HepG2 (cell line): ENCODE results near the gene M1AP. TPM values are rescaled to one million over a fixed set of nuclear protein-coding genes. Genes with fewer than 3 reads are reported as not detected.

Experiments
- DNMT1 ChIP-seq: sonication (generic); formaldehyde crosslinking; IDR thresholded peaks from 2 replicates; pipeline ENCODE4 v1.5.1; 2020; ENCODE audit warnings: mild to moderate bottlenecking, missing genetic modification reagents
- KDM5B ChIP-seq: sonication (generic); formaldehyde crosslinking; IDR thresholded peaks from 2 replicates; pipeline ENCODE4 v1.4.0; 2020; ENCODE audit warnings: missing genetic modification reagents, mild to moderate bottlenecking, borderline replicate concordance
- MTF1 ChIP-seq: sonication (generic); formaldehyde crosslinking; IDR thresholded peaks from 2 replicates; pipeline ENCODE4 v1.5.0; 2020; ENCODE audit warnings: missing genetic modification reagents
- RARA ChIP-seq: IDR thresholded peaks from 2 replicates; pipeline ENCODE4 v1.6.1; 2016; ENCODE audit warnings: missing genetic modification reagents, missing compliant biosample characterization
- RARG ChIP-seq: sonication (generic); formaldehyde crosslinking; IDR thresholded peaks from 2 replicates; pipeline ENCODE4 v1.4.0; 2020; ENCODE audit warnings: low read depth, mild to moderate bottlenecking, missing genetic modification reagents
- SATB2 ChIP-seq: sonication (generic); formaldehyde crosslinking; IDR thresholded peaks from 2 replicates; pipeline ENCODE4 v1.5.0; 2020; ENCODE audit warnings: missing genetic modification reagents
- ZFP62 ChIP-seq: sonication (generic); formaldehyde crosslinking; IDR thresholded peaks from 2 replicates; pipeline ENCODE4 v1.4.0; 2020; ENCODE audit warnings: missing genetic modification reagents
- ZKSCAN5 ChIP-seq: sonication (generic); formaldehyde crosslinking; IDR thresholded peaks from 2 replicates; pipeline ENCODE4 v1.5.1; 2020; ENCODE audit warnings: mild to moderate bottlenecking, missing genetic modification reagents
- ZNF101 ChIP-seq: sonication (generic); formaldehyde crosslinking; IDR thresholded peaks from 2 replicates; pipeline ENCODE4 v1.4.0; 2020; ENCODE audit warnings: mild to moderate bottlenecking, low read depth, missing genetic modification reagents, borderline replicate concordance
- ZNF160 ChIP-seq: sonication (generic); formaldehyde crosslinking; IDR thresholded peaks from 2 replicates; pipeline ENCODE4 v1.8.0; 2022; ENCODE audit warnings: mild to moderate bottlenecking, inconsistent platforms, missing genetic modification reagents
- ZNF235 ChIP-seq: sonication (generic); formaldehyde crosslinking; IDR thresholded peaks from 2 replicates; pipeline ENCODE4 v1.8.1; 2023; ENCODE audit warnings: mild to moderate bottlenecking, missing genetic modification reagents, borderline replicate concordance
- ZNF547 ChIP-seq: sonication (generic); formaldehyde crosslinking; IDR thresholded peaks from 2 replicates; pipeline ENCODE4 v1.5.1; 2020; ENCODE audit warnings: mild to moderate bottlenecking, missing genetic modification reagents
- ZNF670 ChIP-seq: sonication (generic); formaldehyde crosslinking; IDR thresholded peaks from 2 replicates; pipeline ENCODE4 v1.8.0; 2022; ENCODE audit warnings: mild to moderate bottlenecking, missing genetic modification reagents, borderline replicate concordance
- polyA plus RNA-seq, 8 experiments: library from polyadenylated mRNA; depleted of rRNA in 3 of 8; stranded (reverse) in 7 of 8; unstranded in 1 of 8; fragments of >200 nt; fragmentation: Illumina TruSeq in 4 of 8; extraction: Trizol in 4 of 8; gene quantifications; 2 replicates each; pipeline versions ENCODE4 v1.2.1 to v1.2.3, GENCODE V29; 2011 to 2016; ENCODE audit warnings: low read depth in 4 of 8, missing spikeins in 1 of 8, mixed read lengths in 1 of 8; ENCODE audit not compliant: insufficient read depth in 1 of 8
- total RNA-seq, 5 experiments: library from RNA; depleted of rRNA; stranded (reverse); fragments of >200 nt; fragmentation: Illumina TruSeq; extraction: Trizol; gene quantifications; 2 replicates each; pipeline ENCODE4 v1.2.3, GENCODE V29; 2016; ENCODE audit warnings: low read depth in 1 of 5
- TF ChIP-seq, protein P1 (sequence below): sonication (generic); formaldehyde crosslinking; IDR thresholded peaks from 2 replicates; pipeline ENCODE4 v1.9.0; 2021; ENCODE audit warnings: mild to moderate bottlenecking, missing genetic modification reagents
- TF ChIP-seq, protein P2 (sequence below): sonication (generic); formaldehyde crosslinking; IDR thresholded peaks from 2 replicates; pipeline ENCODE4 v1.5.0; 2020; ENCODE audit warnings: missing genetic modification reagents, mild to moderate bottlenecking, borderline replicate concordance
- TF ChIP-seq, protein P3 (sequence below): sonication (generic); formaldehyde crosslinking; IDR thresholded peaks from 2 replicates; pipeline ENCODE4 v1.8.0; 2022; ENCODE audit warnings: missing genetic modification reagents, low read depth, mild to moderate bottlenecking, borderline replicate concordance
- TF ChIP-seq, protein P4 (sequence below): sonication (generic); formaldehyde crosslinking; IDR thresholded peaks from 2 replicates; pipeline ENCODE4 v1.5.1; 2020; ENCODE audit warnings: missing genetic modification reagents, mild to moderate bottlenecking, borderline replicate concordance

The M1AP gene
- total and polyA plus RNA-seq, 2 of the 13 experiments (the other 11 are each of a cell fraction or from before 2014, with no cell fraction given), result not detected

DNA sequence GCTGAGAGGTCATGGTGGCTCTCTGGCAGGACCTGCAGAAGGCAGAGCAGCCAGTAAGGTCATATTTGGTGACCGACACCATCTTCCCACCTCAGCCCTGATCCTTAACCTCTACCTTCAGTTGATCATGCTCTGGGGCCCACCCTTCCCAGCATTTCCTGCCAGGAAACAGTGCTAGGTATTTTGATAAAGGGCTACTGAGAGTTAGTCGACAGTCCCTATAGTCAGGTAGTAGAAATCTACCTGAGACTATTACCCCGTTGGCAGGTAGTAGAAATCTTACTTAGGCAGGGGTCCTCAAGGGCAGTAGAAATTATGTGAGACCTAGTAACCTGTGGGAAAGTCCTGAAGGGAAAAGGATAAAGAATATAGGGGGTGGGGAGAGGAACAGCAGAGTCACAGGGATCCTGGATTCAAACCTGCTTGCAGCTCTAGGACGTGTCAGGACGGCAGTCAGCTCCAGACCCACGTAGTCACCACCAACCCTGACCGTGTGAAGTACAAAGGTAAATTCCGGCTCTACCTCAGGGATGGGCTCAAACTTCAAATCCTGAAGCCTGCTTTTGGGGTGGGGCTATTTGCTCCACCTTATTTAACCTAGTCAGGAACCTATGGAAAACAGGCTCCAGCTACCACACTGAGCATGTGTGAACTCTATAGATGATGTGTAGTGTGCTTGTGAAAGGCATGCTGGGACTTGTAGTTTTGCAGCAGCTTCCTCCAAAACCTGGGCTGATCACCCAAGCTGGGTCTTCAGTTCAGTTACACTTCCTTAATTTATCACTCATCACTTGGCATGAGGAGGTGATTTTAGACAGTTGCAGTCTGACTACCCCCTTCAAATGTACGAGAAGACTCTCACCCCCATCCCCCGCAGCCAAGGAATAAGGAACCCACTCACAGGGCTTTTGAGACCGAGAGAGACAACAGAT lies 122.1 kb downstream of the M1AP start, which contains the start of gene DQX1 (continued):
- TF ChIP-seq, protein P1, sequence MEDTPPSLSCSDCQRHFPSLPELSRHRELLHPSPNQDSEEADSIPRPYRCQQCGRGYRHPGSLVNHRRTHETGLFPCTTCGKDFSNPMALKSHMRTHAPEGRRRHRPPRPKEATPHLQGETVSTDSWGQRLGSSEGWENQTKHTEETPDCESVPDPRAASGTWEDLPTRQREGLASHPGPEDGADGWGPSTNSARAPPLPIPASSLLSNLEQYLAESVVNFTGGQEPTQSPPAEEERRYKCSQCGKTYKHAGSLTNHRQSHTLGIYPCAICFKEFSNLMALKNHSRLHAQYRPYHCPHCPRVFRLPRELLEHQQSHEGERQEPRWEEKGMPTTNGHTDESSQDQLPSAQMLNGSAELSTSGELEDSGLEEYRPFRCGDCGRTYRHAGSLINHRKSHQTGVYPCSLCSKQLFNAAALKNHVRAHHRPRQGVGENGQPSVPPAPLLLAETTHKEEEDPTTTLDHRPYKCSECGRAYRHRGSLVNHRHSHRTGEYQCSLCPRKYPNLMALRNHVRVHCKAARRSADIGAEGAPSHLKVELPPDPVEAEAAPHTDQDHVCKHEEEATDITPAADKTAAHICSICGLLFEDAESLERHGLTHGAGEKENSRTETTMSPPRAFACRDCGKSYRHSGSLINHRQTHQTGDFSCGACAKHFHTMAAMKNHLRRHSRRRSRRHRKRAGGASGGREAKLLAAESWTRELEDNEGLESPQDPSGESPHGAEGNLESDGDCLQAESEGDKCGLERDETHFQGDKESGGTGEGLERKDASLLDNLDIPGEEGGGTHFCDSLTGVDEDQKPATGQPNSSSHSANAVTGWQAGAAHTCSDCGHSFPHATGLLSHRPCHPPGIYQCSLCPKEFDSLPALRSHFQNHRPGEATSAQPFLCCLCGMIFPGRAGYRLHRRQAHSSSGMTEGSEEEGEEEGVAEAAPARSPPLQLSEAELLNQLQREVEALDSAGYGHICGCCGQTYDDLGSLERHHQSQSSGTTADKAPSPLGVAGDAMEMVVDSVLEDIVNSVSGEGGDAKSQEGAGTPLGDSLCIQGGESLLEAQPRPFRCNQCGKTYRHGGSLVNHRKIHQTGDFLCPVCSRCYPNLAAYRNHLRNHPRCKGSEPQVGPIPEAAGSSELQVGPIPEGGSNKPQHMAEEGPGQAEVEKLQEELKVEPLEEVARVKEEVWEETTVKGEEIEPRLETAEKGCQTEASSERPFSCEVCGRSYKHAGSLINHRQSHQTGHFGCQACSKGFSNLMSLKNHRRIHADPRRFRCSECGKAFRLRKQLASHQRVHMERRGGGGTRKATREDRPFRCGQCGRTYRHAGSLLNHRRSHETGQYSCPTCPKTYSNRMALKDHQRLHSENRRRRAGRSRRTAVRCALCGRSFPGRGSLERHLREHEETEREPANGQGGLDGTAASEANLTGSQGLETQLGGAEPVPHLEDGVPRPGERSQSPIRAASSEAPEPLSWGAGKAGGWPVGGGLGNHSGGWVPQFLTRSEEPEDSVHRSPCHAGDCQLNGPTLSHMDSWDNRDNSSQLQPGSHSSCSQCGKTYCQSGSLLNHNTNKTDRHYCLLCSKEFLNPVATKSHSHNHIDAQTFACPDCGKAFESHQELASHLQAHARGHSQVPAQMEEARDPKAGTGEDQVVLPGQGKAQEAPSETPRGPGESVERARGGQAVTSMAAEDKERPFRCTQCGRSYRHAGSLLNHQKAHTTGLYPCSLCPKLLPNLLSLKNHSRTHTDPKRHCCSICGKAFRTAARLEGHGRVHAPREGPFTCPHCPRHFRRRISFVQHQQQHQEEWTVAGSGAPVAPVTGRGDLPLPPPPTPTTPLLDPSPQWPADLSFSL (CRISPR knock-in tag), result no peak
- TF ChIP-seq ZNF101 (no peak), ZKSCAN5 (CRISPR knock-in tag) (no peak), RARA (peak; percentile 54), ZNF160 (no peak), SATB2 (CRISPR knock-in tag) (no peak), ZNF235 (CRISPR knock-in tag) (no peak), MTF1 (CRISPR knock-in tag) (no peak), ZFP62 (CRISPR knock-in tag) (no peak), RARG (CRISPR knock-in tag) (no peak), KDM5B (CRISPR knock-in tag) (0 out of 2 replicates have a peak, but pooled peaks have one; percentile 7), DNMT1 (no peak), ZNF670 (peak; percentile 41; the same call in 1 of the 2 replicates), ZNF547 (CRISPR knock-in tag) (0 out of 2 replicates have a peak, but pooled peaks have one; percentile 58)
- TF ChIP-seq, protein P2, sequence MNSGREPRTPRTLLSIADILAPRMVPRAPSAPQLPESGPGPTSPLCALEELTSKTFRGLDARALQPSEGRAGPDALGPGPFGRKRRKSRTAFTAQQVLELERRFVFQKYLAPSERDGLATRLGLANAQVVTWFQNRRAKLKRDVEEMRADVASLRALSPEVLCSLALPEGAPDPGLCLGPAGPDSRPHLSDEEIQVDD, result no peak
- TF ChIP-seq, protein P3, sequence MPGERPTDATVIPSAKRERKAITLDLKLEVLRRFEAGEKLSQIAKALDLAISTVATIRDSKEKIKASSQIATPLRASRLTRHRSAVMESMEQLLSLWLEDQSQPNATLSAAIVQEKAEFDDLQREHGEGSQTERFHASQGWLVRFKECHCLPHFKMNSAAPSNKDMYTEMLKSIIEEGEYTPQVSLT (CRISPR knock-in tag), result no peak
- TF ChIP-seq, protein P4, sequence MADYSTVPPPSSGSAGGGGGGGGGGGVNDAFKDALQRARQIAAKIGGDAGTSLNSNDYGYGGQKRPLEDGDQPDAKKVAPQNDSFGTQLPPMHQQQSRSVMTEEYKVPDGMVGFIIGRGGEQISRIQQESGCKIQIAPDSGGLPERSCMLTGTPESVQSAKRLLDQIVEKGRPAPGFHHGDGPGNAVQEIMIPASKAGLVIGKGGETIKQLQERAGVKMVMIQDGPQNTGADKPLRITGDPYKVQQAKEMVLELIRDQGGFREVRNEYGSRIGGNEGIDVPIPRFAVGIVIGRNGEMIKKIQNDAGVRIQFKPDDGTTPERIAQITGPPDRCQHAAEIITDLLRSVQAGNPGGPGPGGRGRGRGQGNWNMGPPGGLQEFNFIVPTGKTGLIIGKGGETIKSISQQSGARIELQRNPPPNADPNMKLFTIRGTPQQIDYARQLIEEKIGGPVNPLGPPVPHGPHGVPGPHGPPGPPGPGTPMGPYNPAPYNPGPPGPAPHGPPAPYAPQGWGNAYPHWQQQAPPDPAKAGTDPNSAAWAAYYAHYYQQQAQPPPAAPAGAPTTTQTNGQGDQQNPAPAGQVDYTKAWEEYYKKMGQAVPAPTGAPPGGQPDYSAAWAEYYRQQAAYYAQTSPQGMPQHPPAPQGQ (CRISPR knock-in tag), result no peak; the same call in 1 of the 2 replicates
